ENCODE measurements around the gene ALDH2. TPM values are rescaled to one million over a fixed set of nuclear protein-coding genes. Genes with fewer than 3 reads are reported as not detected.
"Not testable (repeated sequence)": the region's sequence is repeated elsewhere in the genome, so short reads cannot be mapped to it uniquely, and the experiment has no call there.

Gene ALDH2
- polyA plus RNA-seq, 4 donors, result 86.7 to 127 (median 93.2) TPM

- DNase-seq (ENCODE audit: low read depth in 4 of 4, low spot score in 3 of 4), result no peak
Observed at GRCh38 chr12:111823891-111824290, 57.2 kb downstream of the ALDH2 start.

DNA sequence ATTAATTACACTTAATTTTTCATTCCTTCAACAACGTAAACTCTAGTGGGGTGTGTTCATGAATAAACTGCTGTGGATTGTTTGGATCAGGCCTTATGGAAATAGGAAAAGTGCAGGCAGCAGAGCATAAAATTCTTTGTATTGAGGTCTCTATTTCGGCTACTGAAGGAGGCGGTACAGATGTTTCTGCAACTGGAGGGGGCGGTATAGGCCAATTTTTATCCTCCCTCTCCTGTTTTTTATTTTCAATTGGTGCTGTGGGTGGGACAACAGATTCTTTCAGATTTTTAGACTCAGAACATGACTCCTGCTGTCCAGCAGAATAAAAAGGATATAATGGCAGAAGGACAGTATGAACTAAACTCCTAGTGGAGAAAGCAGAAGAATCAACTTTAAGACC, 57.6 kb downstream of the ALDH2 start:
- DNase-seq (ENCODE audit: low read depth in 4 of 4, low spot score in 3 of 4), result not testable (repeated sequence)

GRCh38 chr12:111825509-111825908, 58.8 kb downstream of the ALDH2 start:
- no peak for DNase-seq (ENCODE audit: low read depth in 4 of 4, low spot score in 3 of 4)

GRCh38 chr12:111826316-111826715, 59.6 kb downstream of the ALDH2 start:
- DNase-seq (ENCODE audit: low read depth in 4 of 4, low spot score in 3 of 4), result no peak

DNA sequence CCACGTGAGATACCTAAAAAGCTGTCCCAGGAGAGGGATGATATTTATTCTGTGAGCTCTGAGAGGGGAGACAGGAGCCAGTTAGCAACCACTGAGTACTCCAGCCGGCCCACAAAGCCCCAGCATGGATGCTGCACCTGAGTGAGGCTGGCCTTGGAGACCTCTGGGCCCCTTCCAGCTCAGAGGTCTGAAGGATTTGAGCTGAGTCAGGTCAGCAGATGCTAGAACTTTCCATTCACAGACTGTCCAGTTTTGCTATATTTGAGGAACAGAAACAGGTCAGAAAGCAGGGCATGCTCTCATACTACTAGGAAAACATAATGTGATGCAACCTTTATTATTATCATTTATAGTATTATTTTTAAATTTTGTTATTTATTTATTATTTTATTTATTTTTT, 60.3 kb downstream of the ALDH2 start:
- DNase-seq (ENCODE audit: low read depth in 4 of 4, low spot score in 3 of 4), result no peak

DNA sequence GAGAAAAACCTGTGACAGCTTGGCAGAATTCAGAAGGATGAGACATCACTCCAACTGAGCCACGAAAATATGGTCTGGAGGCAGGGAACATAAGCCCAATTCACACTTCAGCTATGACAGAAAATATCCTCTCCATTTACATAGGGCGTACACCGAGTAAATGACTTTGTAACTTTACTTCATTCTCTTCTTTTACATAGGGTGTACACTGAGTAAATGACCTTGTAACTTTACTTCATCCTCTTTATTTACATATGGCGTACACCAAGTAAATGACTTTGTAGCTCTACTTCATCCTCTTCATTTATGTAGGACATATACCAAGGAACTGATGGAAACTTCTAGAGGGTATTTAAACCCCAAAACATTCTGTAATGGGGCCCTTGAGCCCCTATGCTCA, 61.2 kb downstream of the ALDH2 start:
- DNase-seq (ENCODE audit: low read depth in 4 of 4, low spot score in 3 of 4), result no peak

DNA sequence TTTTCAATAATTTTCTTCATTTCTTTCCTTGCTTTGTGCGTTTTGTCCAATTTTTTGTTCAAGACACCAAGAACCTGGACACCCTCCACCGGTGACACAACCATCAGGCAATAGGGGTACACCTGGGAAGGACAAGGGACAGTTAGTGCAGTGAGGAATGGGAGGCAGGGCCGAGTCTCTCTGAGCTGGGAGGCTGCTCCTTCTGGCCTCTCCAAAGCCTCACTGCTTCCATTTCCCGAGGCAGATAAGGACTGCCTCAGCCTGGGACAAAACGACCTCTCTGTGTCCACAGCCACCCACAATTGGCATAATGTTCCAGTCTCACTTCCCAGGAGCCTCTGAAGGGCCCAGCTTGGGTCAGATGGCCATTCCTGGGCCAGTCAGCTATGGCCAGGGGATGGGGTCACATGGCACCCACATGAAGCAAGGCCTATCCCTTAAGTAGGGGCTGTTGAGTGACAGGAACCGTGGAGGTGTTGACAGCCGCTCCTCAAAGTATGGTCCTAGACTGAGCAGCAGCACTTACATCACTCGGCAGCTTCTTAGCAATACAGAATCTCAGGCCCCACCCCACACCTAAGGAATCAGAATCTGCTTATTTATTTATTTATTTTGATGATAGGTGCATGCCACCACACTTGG, 61.7 kb downstream of the ALDH2 start:
- DNase-seq (ENCODE audit: low read depth in 4 of 4, low spot score in 3 of 4), result no peak

DNA sequence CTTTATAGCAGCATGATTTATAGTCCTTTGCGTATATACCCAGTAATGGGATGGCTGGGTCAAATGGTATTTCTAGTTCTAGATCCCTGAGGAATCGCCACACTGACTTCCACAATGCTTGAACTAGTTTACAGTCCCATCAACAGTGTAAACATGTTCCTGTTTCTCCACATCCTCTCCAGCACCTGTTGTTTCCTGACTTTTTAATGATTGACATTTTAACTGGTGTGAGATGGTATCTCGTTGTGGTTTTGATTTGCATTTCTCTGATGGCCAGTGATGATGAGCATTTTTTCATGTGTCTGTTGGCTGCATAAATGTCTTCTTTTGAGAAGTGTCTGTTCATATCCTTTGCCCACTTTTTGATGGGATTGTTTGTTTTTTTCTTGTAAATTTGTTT, 62.9 kb downstream of the ALDH2 start:
- not testable (repeated sequence) for DNase-seq (ENCODE audit: low read depth in 4 of 4, low spot score in 3 of 4)

DNA sequence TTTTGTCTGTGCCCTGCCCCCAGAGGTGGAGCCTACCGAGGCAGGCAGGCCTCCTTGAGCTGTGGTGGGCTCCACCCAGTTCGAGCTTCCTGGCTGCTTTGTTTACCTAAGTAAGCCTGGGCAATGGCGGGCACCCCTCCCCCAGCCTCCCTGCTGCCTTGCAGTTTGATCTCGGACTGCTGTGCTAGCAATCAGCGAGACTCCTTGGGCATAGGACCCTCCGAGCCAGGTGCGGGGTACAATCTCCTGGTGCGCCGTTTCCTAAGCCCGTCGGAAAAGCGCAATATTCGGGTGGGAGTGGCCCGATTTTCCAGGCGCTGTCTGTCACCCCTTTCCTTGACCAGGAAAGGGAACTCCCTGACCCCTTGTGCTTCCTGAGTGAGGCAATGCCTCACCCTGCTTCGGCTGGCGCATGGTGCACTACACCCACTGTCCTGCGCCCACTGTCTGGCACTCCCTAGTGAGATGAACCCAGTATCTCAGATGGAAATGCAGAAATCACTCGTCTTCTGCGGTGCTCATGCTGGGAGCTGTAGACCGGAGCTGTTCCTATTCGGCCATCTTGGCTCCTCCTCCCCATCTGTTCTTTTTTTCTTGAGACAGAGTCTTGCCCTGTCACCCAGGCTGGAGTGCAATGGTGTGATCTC, 68.1 kb downstream of the ALDH2 start:
- not testable (repeated sequence) for DNase-seq (ENCODE audit: low read depth in 4 of 4, low spot score in 3 of 4)

DNA sequence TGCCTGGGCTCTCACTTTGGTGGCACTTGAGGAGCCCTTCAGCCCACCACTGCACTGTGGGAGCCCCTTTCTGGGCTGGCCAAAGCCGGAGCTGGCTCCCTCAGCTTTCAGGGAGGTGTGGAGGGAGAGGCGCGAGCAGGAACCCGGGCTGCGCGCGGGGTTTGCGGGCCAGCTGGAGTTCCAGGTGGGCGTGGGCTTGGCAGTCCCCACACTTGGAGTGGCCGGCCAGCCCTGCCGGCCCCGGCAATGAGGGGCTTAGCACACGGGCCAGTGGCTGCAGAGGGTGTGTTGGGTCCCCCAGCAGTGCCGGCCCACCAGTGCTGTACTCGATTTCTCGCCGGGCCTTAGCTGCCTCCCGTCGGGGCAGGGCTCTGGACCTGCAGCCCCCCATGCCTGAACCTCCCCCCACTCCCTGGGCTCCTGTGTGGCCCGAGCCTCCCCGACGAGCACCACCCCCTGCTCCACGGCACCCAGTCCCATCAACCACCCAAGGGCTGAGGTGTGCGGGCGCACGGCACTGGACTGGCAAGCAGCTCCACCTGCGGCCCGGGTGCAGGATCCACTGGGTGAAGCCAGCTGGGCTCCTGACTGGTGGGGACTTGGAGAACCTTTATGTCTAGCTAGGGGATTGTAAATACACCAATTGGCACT, 68.9 kb downstream of the ALDH2 start:
- not testable (repeated sequence) for DNase-seq (ENCODE audit: low read depth in 4 of 4, low spot score in 3 of 4)

GRCh38 chr12:111838353-111838752, 71.6 kb downstream of the ALDH2 start:
- DNase-seq (ENCODE audit: low read depth in 4 of 4, low spot score in 3 of 4), result no peak

DNA sequence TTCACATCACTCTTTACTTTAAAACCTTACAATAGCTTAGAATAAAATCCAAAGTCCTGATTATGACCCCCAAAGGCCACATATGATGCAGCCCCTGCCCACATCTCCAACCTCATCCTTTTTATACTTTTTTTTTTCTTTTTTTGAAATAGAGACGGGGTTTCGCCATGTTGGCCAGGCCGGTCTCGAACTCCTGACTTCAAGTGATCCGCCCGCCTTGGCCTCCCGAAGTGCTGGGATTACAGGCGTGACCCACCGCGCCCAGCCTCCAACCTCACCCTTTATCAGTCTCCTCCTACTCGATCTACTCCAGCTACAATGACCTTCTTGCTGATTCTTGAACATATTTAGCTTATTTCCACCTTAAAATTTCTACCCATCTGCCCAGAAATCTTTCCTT, 74.1 kb downstream of the ALDH2 start:
- no peak for DNase-seq (ENCODE audit: low read depth in 4 of 4, low spot score in 3 of 4)

- DNase-seq (ENCODE audit: low read depth in 4 of 4, low spot score in 3 of 4), result no peak
Observed at GRCh38 chr12:111841236-111841749, 74.6 kb downstream of the ALDH2 start.

GRCh38 chr12:111841750-111842555, 75.2 kb downstream of the ALDH2 start, which contains the start of gene MAPKAPK5:
Gene MAPKAPK5, plus strand, starts transcription at chr12:111842228. Its CDS starts 506 bp downstream, at chr12:111842734.
- DNase-seq (ENCODE audit: low read depth in 4 of 4, low spot score in 3 of 4), result peak; percentile 88 to 93 (median 91)

DNA sequence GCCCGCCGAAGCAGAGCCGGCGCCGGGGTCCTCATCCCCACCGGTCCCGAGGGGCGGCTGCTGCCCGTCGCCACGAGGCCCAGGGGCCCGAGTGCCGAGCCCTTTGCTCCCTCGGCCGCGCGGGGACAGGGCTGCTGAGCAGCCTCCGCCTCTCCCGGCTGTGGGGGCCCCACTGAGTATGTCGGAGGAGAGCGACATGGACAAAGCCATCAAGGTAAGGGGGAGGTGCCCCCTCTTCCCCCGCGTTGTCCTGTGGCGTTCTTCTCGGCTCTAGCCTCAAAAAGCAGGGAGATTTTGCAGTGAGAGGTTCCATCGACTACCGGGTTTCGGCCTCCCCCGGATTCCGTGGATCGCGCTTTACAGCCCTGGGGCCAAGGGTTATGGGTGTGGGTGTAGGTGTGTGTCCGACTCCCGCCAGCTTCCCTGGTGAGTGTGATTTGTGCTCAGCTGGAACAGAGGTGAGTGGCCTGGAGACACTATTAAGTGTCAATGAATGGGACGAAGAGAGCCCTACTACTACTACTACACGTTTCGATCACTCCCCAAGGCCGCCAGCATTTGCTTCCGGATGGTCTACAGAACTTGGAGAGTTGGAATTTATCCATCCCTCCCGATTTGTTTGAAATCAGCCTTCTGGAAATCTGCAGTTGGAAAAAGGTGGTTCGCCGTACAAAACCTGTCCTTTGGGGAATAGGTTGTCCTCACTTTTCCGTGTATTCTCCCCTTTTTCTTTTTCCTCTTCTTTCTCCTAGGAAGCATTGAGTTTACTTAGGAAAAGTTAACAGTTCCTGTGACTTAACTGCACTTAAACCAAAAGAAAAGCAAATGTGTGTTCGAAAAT, 76.0 kb downstream of the ALDH2 start:
- no peak for DNase-seq (ENCODE audit: low read depth in 4 of 4, low spot score in 3 of 4)

DNA sequence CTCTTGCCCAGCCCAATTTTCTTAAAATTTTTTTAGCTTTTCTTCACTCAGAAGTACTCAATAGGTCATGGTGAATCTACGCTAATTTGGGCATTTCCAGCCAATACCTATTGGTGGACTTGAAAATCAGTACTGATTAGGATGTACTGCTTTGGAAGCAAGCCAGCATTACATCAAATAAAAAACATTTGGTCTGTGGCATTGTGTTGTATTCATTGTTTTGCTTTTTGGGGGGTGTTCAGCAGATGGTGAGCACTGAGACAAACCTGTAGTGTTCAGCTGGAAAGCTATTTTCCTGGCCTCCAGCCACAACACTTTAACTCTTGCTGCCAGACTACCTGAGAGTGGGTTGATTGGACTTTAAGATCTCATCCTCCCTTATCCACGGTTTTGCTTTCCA, 79.3 kb downstream of the ALDH2 start:
- DNase-seq (ENCODE audit: low read depth in 4 of 4, low spot score in 3 of 4), result no peak

- no peak for DNase-seq (ENCODE audit: low read depth in 4 of 4, low spot score in 3 of 4)
Observed at GRCh38 chr12:111850526-111850925, 83.8 kb downstream of the ALDH2 start.

DNA sequence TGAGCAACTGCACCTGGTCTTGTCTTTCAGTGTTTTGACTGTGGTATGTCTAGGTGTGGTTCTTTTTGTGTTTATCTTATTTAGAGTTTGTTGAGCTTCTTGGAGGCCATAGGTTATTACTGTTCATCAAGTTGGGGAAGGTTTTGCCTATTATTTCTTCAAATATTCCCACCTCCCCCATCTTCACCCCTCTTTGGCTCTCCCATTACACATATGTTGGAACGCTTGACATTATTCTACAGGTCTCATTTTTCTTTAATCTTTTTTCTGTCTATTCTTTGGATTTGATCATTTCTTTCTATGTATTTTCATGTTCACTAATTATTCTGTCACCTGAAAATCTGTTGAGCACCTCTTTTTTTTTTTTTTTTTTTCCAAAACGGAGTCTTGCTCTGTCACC, 91.5 kb downstream of the ALDH2 start:
- DNase-seq (ENCODE audit: low read depth in 4 of 4, low spot score in 3 of 4), result no peak

- DNase-seq (ENCODE audit: low read depth in 4 of 4, low spot score in 3 of 4), result no peak
Observed at GRCh38 chr12:111858778-111859177, 92.0 kb downstream of the ALDH2 start.

DNA sequence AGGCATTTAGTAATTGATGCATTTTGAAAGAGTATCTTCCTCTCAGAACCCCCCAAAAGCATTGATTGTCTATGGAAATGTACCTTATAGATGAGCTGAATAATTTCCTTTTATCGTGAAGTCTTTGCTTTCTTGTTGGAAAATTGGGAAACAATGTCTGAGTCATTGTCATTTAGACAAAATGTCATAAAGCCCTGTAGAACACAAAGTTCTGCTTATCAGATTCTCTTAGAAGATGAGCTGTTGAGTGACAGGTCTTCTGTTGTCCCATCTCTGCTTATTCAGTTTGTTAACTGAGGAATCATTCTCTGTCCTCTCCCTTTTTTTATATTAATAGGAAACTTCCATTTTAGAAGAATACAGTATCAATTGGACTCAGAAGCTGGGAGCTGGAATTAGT, 98.2 kb downstream of the ALDH2 start:
- no peak for DNase-seq (ENCODE audit: low read depth in 4 of 4, low spot score in 3 of 4)

All from left renal pelvis (tissue), 4 donors.